WTC11 (cell line): Measurements from ENCODE around the gene PLEKHH3.

ENCODE experiments used
- ESRRA ChIP-seq: sonication (generic); formaldehyde crosslinking; IDR thresholded peaks from 2 replicates; pipeline ENCODE4 v1.8.1; 2022; ENCODE audit warnings: mild to moderate bottlenecking, missing genetic modification reagents, borderline replicate concordance
- SP1 ChIP-seq: sonication (generic); formaldehyde crosslinking; conservative IDR thresholded peaks from 2 replicates; pipeline ENCODE4 v1.8.1; 2022; ENCODE audit warnings: missing genetic modification reagents
- ZNF121 ChIP-seq: sonication (generic); formaldehyde crosslinking; IDR thresholded peaks from 2 replicates; pipeline ENCODE4 v1.8.0; 2023; ENCODE audit warnings: missing genetic modification reagents
- TF ChIP-seq, protein P1 (sequence below): fragments of 200-600 bp; IDR thresholded peaks from 2 replicates; pipeline ENCODE4 v1.8.0; 2022; ENCODE audit warnings: antibody characterized with exemption
- TF ChIP-seq, protein P2 (sequence below): sonication (generic); formaldehyde crosslinking; IDR thresholded peaks from 2 replicates; pipeline ENCODE4 v1.8.1; 2022; ENCODE audit warnings: mild to moderate bottlenecking, moderate library complexity, missing genetic modification reagents

- TF ChIP-seq, protein P1, sequence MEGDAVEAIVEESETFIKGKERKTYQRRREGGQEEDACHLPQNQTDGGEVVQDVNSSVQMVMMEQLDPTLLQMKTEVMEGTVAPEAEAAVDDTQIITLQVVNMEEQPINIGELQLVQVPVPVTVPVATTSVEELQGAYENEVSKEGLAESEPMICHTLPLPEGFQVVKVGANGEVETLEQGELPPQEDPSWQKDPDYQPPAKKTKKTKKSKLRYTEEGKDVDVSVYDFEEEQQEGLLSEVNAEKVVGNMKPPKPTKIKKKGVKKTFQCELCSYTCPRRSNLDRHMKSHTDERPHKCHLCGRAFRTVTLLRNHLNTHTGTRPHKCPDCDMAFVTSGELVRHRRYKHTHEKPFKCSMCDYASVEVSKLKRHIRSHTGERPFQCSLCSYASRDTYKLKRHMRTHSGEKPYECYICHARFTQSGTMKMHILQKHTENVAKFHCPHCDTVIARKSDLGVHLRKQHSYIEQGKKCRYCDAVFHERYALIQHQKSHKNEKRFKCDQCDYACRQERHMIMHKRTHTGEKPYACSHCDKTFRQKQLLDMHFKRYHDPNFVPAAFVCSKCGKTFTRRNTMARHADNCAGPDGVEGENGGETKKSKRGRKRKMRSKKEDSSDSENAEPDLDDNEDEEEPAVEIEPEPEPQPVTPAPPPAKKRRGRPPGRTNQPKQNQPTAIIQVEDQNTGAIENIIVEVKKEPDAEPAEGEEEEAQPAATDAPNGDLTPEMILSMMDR, result no peak
- TF ChIP-seq, protein P2, sequence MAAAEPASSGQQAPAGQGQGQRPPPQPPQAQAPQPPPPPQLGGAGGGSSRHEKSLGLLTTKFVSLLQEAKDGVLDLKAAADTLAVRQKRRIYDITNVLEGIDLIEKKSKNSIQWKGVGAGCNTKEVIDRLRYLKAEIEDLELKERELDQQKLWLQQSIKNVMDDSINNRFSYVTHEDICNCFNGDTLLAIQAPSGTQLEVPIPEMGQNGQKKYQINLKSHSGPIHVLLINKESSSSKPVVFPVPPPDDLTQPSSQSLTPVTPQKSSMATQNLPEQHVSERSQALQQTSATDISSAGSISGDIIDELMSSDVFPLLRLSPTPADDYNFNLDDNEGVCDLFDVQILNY (CRISPR knock-in tag), result no peak
- TF ChIP-seq SP1 (CRISPR knock-in tag) (no peak), ESRRA (CRISPR knock-in tag) (no peak), ZNF121 (CRISPR knock-in tag) (peak; percentile 67; the same call in 1 of the 2 replicates)
Measured at GRCh38 chr17:42725143-42725542, 48.3 kb upstream of the PLEKHH3 start.
